ENCODE data around the gene GNPTG. TPM values are rescaled to one million over a fixed set of nuclear protein-coding genes. Genes with fewer than 3 reads are reported as not detected.

Gene GNPTG
- total RNA-seq, 1 donor from 2014 or later: 49.7 TPM

GRCh38 chr16:1336619-1337018 lies 15.1 kb upstream of the GNPTG start:
- Mint-ChIP-seq H3K4me1 (ENCODE audit: low read depth) (peaks cover 7% of the 10 kb centered on the region), H3K36me3 (ENCODE audit: insufficient read depth) (no peaks in the 10 kb centered on the region), H3K27ac (no peak overlapping the region), H3K9me3 (ENCODE audit: low read depth) (no peaks in the 10 kb centered on the region), H3K4me3 (ENCODE audit: low read depth) (no peak overlapping the region), H3K27me3 (peaks cover 27% of the 10 kb centered on the region)
- DNase-seq (ENCODE audit: low spot score, unreplicated experiment): no peak
- TF ChIP-seq, protein P1, sequence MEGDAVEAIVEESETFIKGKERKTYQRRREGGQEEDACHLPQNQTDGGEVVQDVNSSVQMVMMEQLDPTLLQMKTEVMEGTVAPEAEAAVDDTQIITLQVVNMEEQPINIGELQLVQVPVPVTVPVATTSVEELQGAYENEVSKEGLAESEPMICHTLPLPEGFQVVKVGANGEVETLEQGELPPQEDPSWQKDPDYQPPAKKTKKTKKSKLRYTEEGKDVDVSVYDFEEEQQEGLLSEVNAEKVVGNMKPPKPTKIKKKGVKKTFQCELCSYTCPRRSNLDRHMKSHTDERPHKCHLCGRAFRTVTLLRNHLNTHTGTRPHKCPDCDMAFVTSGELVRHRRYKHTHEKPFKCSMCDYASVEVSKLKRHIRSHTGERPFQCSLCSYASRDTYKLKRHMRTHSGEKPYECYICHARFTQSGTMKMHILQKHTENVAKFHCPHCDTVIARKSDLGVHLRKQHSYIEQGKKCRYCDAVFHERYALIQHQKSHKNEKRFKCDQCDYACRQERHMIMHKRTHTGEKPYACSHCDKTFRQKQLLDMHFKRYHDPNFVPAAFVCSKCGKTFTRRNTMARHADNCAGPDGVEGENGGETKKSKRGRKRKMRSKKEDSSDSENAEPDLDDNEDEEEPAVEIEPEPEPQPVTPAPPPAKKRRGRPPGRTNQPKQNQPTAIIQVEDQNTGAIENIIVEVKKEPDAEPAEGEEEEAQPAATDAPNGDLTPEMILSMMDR (IDR thresholded peaks at IDR 0.05; ENCODE audit: unreplicated experiment): no peak

DNA sequence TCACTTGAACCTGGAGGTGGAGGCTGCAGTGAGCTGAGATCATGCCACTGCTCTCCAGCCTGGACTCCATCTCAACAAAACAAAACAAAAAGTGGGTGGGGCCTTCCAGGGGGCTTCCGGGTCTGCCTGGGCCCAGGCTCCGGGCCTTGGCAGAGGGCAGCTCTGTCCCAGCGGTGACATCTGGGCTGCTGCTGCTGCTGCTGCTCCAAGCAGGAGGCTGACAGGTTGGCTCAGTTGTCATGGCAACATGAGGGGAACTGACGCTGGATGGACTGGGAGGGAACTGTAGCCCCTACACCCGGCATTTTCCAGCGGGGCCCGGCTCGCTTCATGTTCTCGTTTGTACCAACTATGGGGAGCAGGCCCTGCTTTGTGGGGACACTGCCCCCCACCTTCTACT lies 14.2 kb upstream of the GNPTG start:
- no peaks in the 10 kb centered on the region for H3K36me3 Mint-ChIP-seq (ENCODE audit: insufficient read depth)

DNA sequence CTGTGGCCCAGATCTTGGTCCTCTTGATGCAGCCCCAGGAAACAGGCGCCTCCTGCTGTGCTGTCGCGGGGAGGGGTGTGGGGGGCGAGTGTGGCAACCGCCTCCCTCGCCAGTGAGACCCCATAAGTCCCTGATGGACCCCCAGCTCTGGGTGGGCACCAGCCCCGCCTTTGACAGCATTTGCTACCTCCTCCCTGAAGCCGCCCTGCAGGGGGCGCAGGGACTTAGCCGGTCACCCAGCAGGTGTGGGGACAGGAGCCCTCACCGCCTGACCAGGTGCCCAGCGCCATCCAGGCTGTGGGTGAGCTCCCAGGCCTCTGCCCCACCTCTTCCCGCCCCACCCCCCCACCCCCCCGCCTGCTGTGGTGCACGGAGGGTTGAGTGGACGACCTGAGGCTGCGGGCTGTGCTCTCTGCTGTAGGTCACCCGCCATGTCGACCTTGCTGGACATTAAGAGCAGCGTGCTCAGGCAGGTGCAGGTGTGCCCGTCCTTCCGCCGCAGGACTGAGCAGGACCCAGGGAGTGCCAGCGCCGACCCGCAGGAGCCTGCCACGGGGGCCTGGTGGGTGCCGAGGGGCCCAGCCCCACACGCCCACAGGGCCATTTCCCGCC lies 13.5 kb upstream of the GNPTG start:
- H3K27me3 Mint-ChIP-seq: peaks cover 22% of the 10 kb centered on the region
- no peak overlapping the region for H3K27ac Mint-ChIP-seq
- TF ChIP-seq, protein P1 (IDR thresholded peaks at IDR 0.05; ENCODE audit: unreplicated experiment): peak; percentile 68
- no peak overlapping the region for H3K4me3 Mint-ChIP-seq (ENCODE audit: low read depth)
- no peaks in the 10 kb centered on the region for H3K36me3 Mint-ChIP-seq (ENCODE audit: insufficient read depth)
- peaks cover 3% of the 10 kb centered on the region for H3K4me1 Mint-ChIP-seq (ENCODE audit: low read depth)
- peak; percentile 62 for DNase-seq (ENCODE audit: low spot score, unreplicated experiment)
- no peaks in the 10 kb centered on the region for H3K9me3 Mint-ChIP-seq (ENCODE audit: low read depth)

More for the DNA sequence above, 14.2 kb upstream of the GNPTG start:
- no peak for DNase-seq (ENCODE audit: low spot score, unreplicated experiment)
- Mint-ChIP-seq H3K27me3 (peaks cover 26% of the 10 kb centered on the region), H3K4me3 (ENCODE audit: low read depth) (no peak overlapping the region), H3K9me3 (ENCODE audit: low read depth) (no peaks in the 10 kb centered on the region), H3K27ac (no peak overlapping the region), H3K4me1 (ENCODE audit: low read depth) (peaks cover 3% of the 10 kb centered on the region)
- TF ChIP-seq, protein P1 (IDR thresholded peaks at IDR 0.05; ENCODE audit: unreplicated experiment): no peak

DNA sequence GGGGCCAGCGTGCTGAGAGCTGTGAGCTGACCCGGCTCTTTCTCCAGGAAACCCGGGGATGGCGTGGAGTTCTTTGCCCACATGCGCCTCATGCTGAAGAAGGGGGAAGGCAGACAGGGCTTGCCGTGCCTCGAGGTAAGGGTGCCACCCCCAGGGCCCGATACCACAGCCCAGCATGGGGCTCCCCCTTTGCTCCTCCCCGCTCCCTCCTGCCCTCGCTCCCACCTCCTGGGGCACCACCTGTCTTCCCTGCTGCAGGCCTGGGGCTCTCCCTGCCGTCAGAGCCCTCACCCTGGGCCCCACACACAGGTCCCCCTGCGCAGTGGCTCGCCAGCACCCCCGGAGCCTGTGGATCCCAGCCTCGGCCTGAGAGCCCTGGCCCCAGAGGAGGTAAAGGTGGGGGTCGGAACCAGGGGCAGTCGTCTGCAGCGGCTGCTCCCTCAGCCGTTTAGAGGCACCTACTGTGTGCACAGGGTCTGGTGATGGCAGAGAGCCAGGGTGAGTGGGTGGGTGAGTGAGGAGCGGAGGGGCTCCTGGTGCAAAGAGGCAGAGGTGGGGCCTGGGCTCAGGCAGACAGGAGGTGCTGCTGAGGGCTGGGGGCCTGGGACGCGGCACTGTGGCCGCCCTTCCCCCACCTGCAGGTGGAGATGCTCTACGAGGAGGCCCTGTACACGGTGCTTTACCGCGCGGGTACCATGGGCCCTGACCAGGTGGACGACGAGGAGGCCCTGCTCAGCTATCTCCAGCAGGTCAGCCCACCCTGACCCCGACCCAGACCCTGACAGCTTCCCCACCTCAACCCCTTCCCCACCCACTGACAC lies 12.7 kb upstream of the GNPTG start:
- H3K27ac Mint-ChIP-seq: no peak overlapping the region
- no peaks in the 10 kb centered on the region for H3K9me3 Mint-ChIP-seq (ENCODE audit: low read depth)
- peaks cover 22% of the 10 kb centered on the region for H3K27me3 Mint-ChIP-seq
- TF ChIP-seq, protein P1 (IDR thresholded peaks at IDR 0.05; ENCODE audit: unreplicated experiment): no peak
- peaks cover 6% of the 10 kb centered on the region for H3K4me1 Mint-ChIP-seq (ENCODE audit: low read depth)
- H3K4me3 Mint-ChIP-seq (ENCODE audit: low read depth): no peak overlapping the region
- no peak for DNase-seq (ENCODE audit: low spot score, unreplicated experiment)
- H3K36me3 Mint-ChIP-seq (ENCODE audit: insufficient read depth): no peaks in the 10 kb centered on the region

- Mint-ChIP-seq H3K27me3 (peaks cover 9% of the 10 kb centered on the region), H3K4me1 (ENCODE audit: low read depth) (peaks cover 6% of the 10 kb centered on the region), H3K36me3 (ENCODE audit: insufficient read depth) (no peaks in the 10 kb centered on the region), H3K27ac (no peak overlapping the region), H3K4me3 (ENCODE audit: low read depth) (no peak overlapping the region), H3K9me3 (ENCODE audit: low read depth) (no peaks in the 10 kb centered on the region)
- TF ChIP-seq, protein P1 (IDR thresholded peaks at IDR 0.05; ENCODE audit: unreplicated experiment): no peak
- no peak for DNase-seq (ENCODE audit: low spot score, unreplicated experiment)
These were observed 10.8 kb upstream of the GNPTG start for GRCh38 chr16:1340730-1341494.
